Measurements from ENCODE around the gene GABRR3. TPM values are rescaled to one million over a fixed set of nuclear protein-coding genes. Genes with fewer than 3 reads are reported as not detected.

Gene GABRR3
- total RNA-seq, 2 experiments from 2014 or later, result not detected

GRCh38 chr3:97950360-97950759 lies 84.8 kb downstream of the GABRR3 start:
- Mint-ChIP-seq H3K4me3 (no peak overlapping the region), H3K27me3 (ENCODE audit: low read depth) (no peaks in the 10 kb centered on the region), H3K4me1 (ENCODE audit: low read depth) (peaks cover 7% of the 10 kb centered on the region), H3K27ac (no peak overlapping the region), H3K36me3 (ENCODE audit: low read depth) (peaks cover 68% of the 10 kb centered on the region), H3K9me3 (ENCODE audit: insufficient read depth) (no peaks in the 10 kb centered on the region)
- ATAC-seq (no peak), DNase-seq (no peak)
- CTCF ChIA-PET, result interaction anchor here (0.6 to 2.5 kb wide), 2 partner anchors 9 to 75 kb away, joined by 3 to 6 read pairs; no protein-coding TSS in a partner anchor
- POLR2A ChIA-PET, result no interaction called here

GRCh38 chr3:97949743-97950142 lies 85.4 kb downstream of the GABRR3 start:
- ChIA-PET CTCF (interaction anchor here (0.6 to 2.5 kb wide), 2 partner anchors 9 to 76 kb away, joined by 3 to 6 read pairs; no protein-coding TSS in a partner anchor), POLR2A (no interaction called here)
- DNase-seq, result no peak
- Mint-ChIP-seq H3K36me3 (ENCODE audit: low read depth) (peaks cover 67% of the 10 kb centered on the region), H3K4me3 (no peak overlapping the region), H3K27me3 (ENCODE audit: low read depth) (no peaks in the 10 kb centered on the region), H3K9me3 (ENCODE audit: insufficient read depth) (no peaks in the 10 kb centered on the region), H3K27ac (no peak overlapping the region), H3K4me1 (ENCODE audit: low read depth) (peaks cover 1% of the 10 kb centered on the region)
- no peak for ATAC-seq

- Mint-ChIP-seq H3K4me3 (no peak overlapping the region), H3K27ac (no peak overlapping the region), H3K4me1 (ENCODE audit: low read depth) (no peaks in the 10 kb centered on the region), H3K9me3 (ENCODE audit: insufficient read depth) (no peaks in the 10 kb centered on the region), H3K27me3 (ENCODE audit: low read depth) (no peaks in the 10 kb centered on the region), H3K36me3 (ENCODE audit: low read depth) (peaks cover 63% of the 10 kb centered on the region)
- POLR2A ChIA-PET, result no interaction called here
- CTCF ChIA-PET, result no interaction called here
- DNase-seq (no peak), ATAC-seq (no peak)
Measured at GRCh38 chr3:97949110-97949485, 86.0 kb downstream of the GABRR3 start.

GRCh38 chr3:97948351-97949109 lies 86.6 kb downstream of the GABRR3 start:
- ChIA-PET POLR2A (no interaction called here), CTCF (no interaction called here)
- no peak for DNase-seq
- Mint-ChIP-seq H3K4me3 (no peak overlapping the region), H3K4me1 (ENCODE audit: low read depth) (no peaks in the 10 kb centered on the region), H3K9me3 (ENCODE audit: insufficient read depth) (no peaks in the 10 kb centered on the region), H3K27ac (no peak overlapping the region), H3K27me3 (ENCODE audit: low read depth) (no peaks in the 10 kb centered on the region), H3K36me3 (ENCODE audit: low read depth) (peaks cover 62% of the 10 kb centered on the region)
- ATAC-seq, result no peak

- ATAC-seq, result no peak
- Mint-ChIP-seq H3K27me3 (ENCODE audit: low read depth) (no peaks in the 10 kb centered on the region), H3K4me3 (no peak overlapping the region), H3K36me3 (ENCODE audit: low read depth) (peaks cover 32% of the 10 kb centered on the region), H3K27ac (no peak overlapping the region), H3K4me1 (ENCODE audit: low read depth) (no peaks in the 10 kb centered on the region), H3K9me3 (ENCODE audit: insufficient read depth) (no peaks in the 10 kb centered on the region)
- no peak for DNase-seq
- ChIA-PET CTCF (interaction anchor here (1.0 to 1.2 kb wide), 2 partner anchors 80 to 81 kb away, joined by 3 to 7 read pairs; no protein-coding TSS in a partner anchor), POLR2A (interaction anchor here (0.6 kb wide), 1 partner anchor 75 kb away, joined by 3 read pairs; no protein-coding TSS in a partner anchor)
Measured at GRCh38 chr3:97942801-97943546, 92.1 kb downstream of the GABRR3 start.

GRCh38 chr3:97940034-97940433 lies 95.1 kb downstream of the GABRR3 start:
- H3K9me3 Mint-ChIP-seq (ENCODE audit: insufficient read depth), result no peaks in the 10 kb centered on the region
- DNase-seq, result no peak
- no peak overlapping the region for H3K27ac Mint-ChIP-seq
- ChIA-PET CTCF (interaction anchor here (1.5 kb wide), 1 partner anchor 67 kb away, joined by 3 read pairs; no protein-coding TSS in a partner anchor), POLR2A (no interaction called here)
- H3K4me3 Mint-ChIP-seq, result no peak overlapping the region
- H3K4me1 Mint-ChIP-seq (ENCODE audit: low read depth), result no peaks in the 10 kb centered on the region
- no peak for ATAC-seq
- H3K36me3 Mint-ChIP-seq (ENCODE audit: low read depth), result peaks cover 22% of the 10 kb centered on the region
- no peaks in the 10 kb centered on the region for H3K27me3 Mint-ChIP-seq (ENCODE audit: low read depth)

GRCh38 chr3:97939401-97939800 lies 95.7 kb downstream of the GABRR3 start:
- DNase-seq, result no peak
- ChIA-PET POLR2A (no interaction called here), CTCF (interaction anchor here (0.6 to 1.5 kb wide), 3 partner anchors 67 to 146 kb away, joined by 3 read pairs; no protein-coding TSS in a partner anchor)
- H3K4me1 Mint-ChIP-seq (ENCODE audit: low read depth), result no peaks in the 10 kb centered on the region
- no peak overlapping the region for H3K27ac Mint-ChIP-seq
- H3K27me3 Mint-ChIP-seq (ENCODE audit: low read depth), result no peaks in the 10 kb centered on the region
- peaks cover 22% of the 10 kb centered on the region for H3K36me3 Mint-ChIP-seq (ENCODE audit: low read depth)
- H3K9me3 Mint-ChIP-seq (ENCODE audit: insufficient read depth), result no peaks in the 10 kb centered on the region
- H3K4me3 Mint-ChIP-seq, result no peak overlapping the region
- ATAC-seq, result no peak

GRCh38 chr3:97938444-97938843 lies 96.7 kb downstream of the GABRR3 start:
- no peaks in the 10 kb centered on the region for H3K9me3 Mint-ChIP-seq (ENCODE audit: insufficient read depth)
- ChIA-PET POLR2A (no interaction called here), CTCF (interaction anchor here (1.5 kb wide), 1 partner anchor 30 kb away, joined by 3 read pairs; no protein-coding TSS in a partner anchor)
- no peak for ATAC-seq
- no peak overlapping the region for H3K4me3 Mint-ChIP-seq
- DNase-seq, result no peak
- H3K4me1 Mint-ChIP-seq (ENCODE audit: low read depth), result no peaks in the 10 kb centered on the region
- no peak overlapping the region for H3K27ac Mint-ChIP-seq
- H3K36me3 Mint-ChIP-seq (ENCODE audit: low read depth), result peaks cover 18% of the 10 kb centered on the region
- H3K27me3 Mint-ChIP-seq (ENCODE audit: low read depth), result no peaks in the 10 kb centered on the region

GRCh38 chr3:97937205-97937604 lies 97.9 kb downstream of the GABRR3 start:
- ChIA-PET CTCF (interaction anchor here (1.5 kb wide), 1 partner anchor 31 kb away, joined by 3 read pairs; no protein-coding TSS in a partner anchor), POLR2A (no interaction called here)
- DNase-seq (no peak), ATAC-seq (no peak)
- no peaks in the 10 kb centered on the region for H3K27me3 Mint-ChIP-seq (ENCODE audit: low read depth)
- H3K27ac Mint-ChIP-seq, result no peak overlapping the region
- no peak overlapping the region for H3K4me3 Mint-ChIP-seq
- peaks cover 13% of the 10 kb centered on the region for H3K36me3 Mint-ChIP-seq (ENCODE audit: low read depth)
- H3K9me3 Mint-ChIP-seq (ENCODE audit: insufficient read depth), result no peaks in the 10 kb centered on the region
- no peaks in the 10 kb centered on the region for H3K4me1 Mint-ChIP-seq (ENCODE audit: low read depth)

- DNase-seq, result no peak
Measured at GRCh38 chr3:97935842-97936241, 99.3 kb downstream of the GABRR3 start.

More at GRCh38 chr3:97935842-97936241, 99.3 kb downstream of the GABRR3 start:
- Mint-ChIP-seq H3K4me1 (ENCODE audit: low read depth) (no peaks in the 10 kb centered on the region), H3K27ac (no peak overlapping the region), H3K36me3 (ENCODE audit: low read depth) (peaks cover 15% of the 10 kb centered on the region), H3K4me3 (no peak overlapping the region), H3K9me3 (ENCODE audit: insufficient read depth) (no peaks in the 10 kb centered on the region), H3K27me3 (ENCODE audit: low read depth) (no peaks in the 10 kb centered on the region)
- no peak for ATAC-seq
- ChIA-PET POLR2A (no interaction called here), CTCF (interaction anchor here (1.3 kb wide), 1 partner anchor 11 kb away, joined by 3 read pairs; no protein-coding TSS in a partner anchor)
